Tibial nerve (tissue), 4 donors: ENCODE results near the gene ALPL.
"Not testable (repeated sequence)": the region's sequence is repeated elsewhere in the genome, so short reads cannot be mapped to it uniquely, and the experiment has no call there.

Experiments used
- EP300 ChIP-seq, 2 donors: sonication (generic); formaldehyde crosslinking; IDR thresholded peaks; one replicate each; pipeline ENCODE4 v1.6.1; 2017; ENCODE audit warnings: antibody characterized with exemption in 2 of 2, mild to moderate bottlenecking in 1 of 2
- POLR2A ChIP-seq, 2 donors: fragments of 450-650 bp; IDR thresholded peaks; one replicate each; pipeline ENCODE4 v1.6.1; 2017; ENCODE audit warnings: antibody characterized with exemption in 2 of 2, mild to moderate bottlenecking in 2 of 2, moderate library complexity in 2 of 2
- TF ChIP-seq, protein P1 (sequence below), 5 experiments: fragments of 200-600 bp in 3 of 5; fragments of 450-650 bp in 2 of 5; sonication (generic) in 3 of 5; IDR thresholded peaks; one replicate each; pipeline ENCODE4 v1.5.1; 2016 to 2019; ENCODE audit warnings: antibody characterized with exemption in 5 of 5, mild to moderate bottlenecking in 3 of 5, moderate library complexity in 2 of 5

DNA sequence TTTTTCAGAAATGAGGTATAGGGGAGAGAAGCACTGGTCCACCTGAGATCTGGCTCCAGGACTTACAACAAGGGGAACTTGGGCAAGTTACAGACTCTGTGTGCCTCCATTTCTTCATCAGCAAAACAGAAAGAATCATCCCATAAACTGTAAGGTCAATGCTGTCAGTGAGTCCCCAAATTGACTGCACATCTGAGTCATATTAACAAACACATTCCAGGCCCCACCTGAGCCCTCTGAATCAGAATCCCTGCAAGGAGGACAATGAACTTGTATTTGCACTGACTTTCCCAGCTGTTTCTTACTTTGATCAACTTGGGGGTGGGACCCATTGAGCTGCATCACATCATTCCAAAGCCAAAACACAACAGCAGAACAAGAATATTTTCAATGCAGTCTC is 44.1 kb upstream of the ALPL start:
- not testable (repeated sequence) for TF ChIP-seq EP300, POLR2A (IDR thresholded peaks at IDR 0.05)
- TF ChIP-seq, protein P1, sequence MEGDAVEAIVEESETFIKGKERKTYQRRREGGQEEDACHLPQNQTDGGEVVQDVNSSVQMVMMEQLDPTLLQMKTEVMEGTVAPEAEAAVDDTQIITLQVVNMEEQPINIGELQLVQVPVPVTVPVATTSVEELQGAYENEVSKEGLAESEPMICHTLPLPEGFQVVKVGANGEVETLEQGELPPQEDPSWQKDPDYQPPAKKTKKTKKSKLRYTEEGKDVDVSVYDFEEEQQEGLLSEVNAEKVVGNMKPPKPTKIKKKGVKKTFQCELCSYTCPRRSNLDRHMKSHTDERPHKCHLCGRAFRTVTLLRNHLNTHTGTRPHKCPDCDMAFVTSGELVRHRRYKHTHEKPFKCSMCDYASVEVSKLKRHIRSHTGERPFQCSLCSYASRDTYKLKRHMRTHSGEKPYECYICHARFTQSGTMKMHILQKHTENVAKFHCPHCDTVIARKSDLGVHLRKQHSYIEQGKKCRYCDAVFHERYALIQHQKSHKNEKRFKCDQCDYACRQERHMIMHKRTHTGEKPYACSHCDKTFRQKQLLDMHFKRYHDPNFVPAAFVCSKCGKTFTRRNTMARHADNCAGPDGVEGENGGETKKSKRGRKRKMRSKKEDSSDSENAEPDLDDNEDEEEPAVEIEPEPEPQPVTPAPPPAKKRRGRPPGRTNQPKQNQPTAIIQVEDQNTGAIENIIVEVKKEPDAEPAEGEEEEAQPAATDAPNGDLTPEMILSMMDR (IDR thresholded peaks at IDR 0.05): not testable (repeated sequence)
